GM12801 (cell line): ENCODE results near the gene MGAT5B.

Experiments used
- TF ChIP-seq, protein P1 (sequence below): IDR thresholded peaks from one replicate; pipeline ENCODE4 v1.5.1; 2011; ENCODE audit warnings: control low read depth; ENCODE audit not compliant: insufficient read length; ENCODE audit errors: extremely low read depth

Gene MGAT5B

DNA sequence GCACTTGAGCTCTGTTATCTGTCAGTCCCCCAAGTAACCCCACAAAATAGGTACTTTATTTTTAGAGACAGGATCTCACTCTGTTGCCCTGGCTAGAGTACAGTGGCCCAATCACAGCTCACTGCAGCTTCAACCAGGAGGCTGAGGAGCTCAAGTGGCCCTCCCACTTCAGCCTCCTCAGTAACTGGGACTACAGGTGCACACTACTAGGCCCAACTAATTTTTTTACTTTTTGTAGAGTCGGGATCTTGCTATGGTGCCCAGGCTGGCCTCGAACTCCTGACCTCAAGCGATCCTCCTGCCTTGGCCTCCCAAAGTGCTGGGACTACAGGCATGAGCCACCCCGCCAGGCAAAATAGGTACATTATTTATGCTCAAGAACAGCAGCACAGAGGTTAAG lies 99.6 kb downstream of the MGAT5B start:
- TF ChIP-seq, protein P1, sequence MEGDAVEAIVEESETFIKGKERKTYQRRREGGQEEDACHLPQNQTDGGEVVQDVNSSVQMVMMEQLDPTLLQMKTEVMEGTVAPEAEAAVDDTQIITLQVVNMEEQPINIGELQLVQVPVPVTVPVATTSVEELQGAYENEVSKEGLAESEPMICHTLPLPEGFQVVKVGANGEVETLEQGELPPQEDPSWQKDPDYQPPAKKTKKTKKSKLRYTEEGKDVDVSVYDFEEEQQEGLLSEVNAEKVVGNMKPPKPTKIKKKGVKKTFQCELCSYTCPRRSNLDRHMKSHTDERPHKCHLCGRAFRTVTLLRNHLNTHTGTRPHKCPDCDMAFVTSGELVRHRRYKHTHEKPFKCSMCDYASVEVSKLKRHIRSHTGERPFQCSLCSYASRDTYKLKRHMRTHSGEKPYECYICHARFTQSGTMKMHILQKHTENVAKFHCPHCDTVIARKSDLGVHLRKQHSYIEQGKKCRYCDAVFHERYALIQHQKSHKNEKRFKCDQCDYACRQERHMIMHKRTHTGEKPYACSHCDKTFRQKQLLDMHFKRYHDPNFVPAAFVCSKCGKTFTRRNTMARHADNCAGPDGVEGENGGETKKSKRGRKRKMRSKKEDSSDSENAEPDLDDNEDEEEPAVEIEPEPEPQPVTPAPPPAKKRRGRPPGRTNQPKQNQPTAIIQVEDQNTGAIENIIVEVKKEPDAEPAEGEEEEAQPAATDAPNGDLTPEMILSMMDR: no peak

- TF ChIP-seq, protein P1: no peak
These were observed 100.7 kb downstream of the MGAT5B start for GRCh38 chr17:76968707-76969597.

- TF ChIP-seq, protein P1: no peak
These were observed 101.5 kb downstream of the MGAT5B start for GRCh38 chr17:76969598-76970172.

DNA sequence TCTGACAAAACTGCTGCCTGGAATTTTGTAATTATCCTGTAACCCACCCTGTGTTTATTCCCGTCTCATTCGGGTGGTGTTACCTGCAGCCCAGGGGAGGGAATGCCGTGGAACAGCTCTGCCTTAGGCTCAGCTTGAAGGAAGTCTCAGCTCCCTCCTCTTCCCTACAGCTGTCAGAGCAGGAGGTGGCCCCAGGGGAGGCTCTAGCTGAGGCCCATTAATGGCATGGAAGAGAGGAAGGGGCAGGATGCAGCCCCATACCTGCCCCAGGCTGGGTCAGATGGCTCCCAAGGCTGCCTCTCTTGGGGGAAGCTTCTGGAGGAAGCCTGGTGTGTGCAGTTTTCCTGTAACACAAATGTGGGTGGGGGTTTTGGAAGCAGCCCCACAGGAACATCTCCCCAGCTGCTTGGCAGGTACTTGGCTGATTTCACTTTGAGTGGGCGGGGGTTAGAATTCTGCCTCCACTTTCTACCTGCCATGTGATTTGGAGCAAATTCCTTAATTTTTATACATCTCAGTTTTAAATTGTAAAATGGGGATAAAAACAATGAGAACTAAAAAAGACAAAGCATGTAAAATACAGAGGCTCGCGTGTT lies 103.9 kb downstream of the MGAT5B start:
- TF ChIP-seq, protein P1: no peak

DNA sequence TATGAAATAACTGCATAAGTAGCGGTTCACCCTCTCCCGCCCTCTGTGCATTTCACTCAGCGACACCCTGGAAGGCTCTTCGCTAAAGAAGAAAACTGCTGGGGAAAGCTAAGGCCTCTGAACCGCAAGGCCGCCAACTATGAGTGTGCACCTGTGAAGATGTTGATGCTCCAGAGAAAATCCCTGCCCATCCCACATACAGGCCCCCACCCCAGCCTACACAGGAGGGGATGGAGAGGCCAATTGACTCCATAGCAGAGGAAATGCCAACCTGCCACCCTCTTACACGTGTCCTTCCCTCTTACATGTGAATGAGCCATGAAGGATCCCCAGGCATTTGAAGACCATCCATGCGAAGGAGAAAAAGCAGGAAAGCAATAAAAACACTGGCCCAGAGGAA lies 104.8 kb downstream of the MGAT5B start:
- TF ChIP-seq, protein P1: no peak

- TF ChIP-seq, protein P1: no peak
These were observed 106.5 kb downstream of the MGAT5B start for GRCh38 chr17:76974721-76975120.

DNA sequence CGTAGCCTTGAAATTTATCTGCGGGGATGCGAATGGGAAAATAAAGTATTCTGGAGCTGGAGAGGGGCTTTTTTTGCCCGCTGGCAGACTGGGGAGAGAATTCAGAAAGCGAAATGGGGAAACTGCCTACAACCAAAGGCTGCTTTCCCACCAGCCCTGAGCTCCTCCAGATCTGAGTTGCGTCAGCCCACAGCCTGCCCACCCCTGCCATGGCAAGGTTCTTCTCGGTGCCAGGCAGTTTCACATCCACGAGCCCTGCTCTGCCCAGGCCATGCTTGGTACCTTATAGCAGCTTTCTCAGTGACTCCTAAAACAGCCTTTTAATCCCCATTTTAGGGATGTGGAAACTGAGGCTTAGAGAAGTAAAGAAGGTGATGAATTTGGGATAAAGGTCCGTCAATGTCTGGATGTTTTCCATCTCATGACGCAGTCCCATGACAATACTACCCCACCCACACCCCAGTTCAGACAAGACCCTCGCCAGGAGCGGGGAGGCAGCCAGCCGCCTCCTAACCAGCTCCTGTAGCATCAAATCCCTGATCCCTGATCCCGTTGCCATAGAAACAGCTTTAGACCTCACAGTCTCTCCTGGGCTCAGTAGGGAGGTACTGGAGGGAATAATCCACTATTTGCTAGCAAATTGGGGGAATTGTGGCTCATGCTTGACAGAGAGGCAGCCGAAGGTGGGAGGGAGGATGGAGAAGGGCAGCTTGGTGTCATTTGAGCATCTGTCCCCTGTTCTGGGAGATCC lies 113.5 kb downstream of the MGAT5B start:
- TF ChIP-seq, protein P1: no peak
